H1 (cell line): Measurements from ENCODE around the gene RGS3. TPM values are rescaled to one million over a fixed set of nuclear protein-coding genes. Genes with fewer than 3 reads are reported as not detected.

Source experiments
- CTCF ChIA-PET: fragments of 300-600 bp; sonication (Branson Sonifier 250); formaldehyde crosslinking; loops from one replicate; lab custom pipeline; 2021; ENCODE audit not compliant: partially characterized antibody; lab: Charles Lee
- POLR2A ChIA-PET: fragments of 300-600 bp; sonication (Branson Sonifier 250); formaldehyde crosslinking; loops from one replicate; lab custom pipeline; 2021; ENCODE audit warnings: inconsistent platforms; ENCODE audit not compliant: partially characterized antibody; lab: Charles Lee
- DNase-seq, 2 experiments: peaks; one replicate each; pipeline versions ENCODE4 v3.0.0 to v3.0.0-alpha.2; 2010 to 2022; ENCODE audit warnings: low spot score in 2 of 2, low read depth in 1 of 2, mixed read lengths in 1 of 2
- FAIRE-seq: peaks from 2 replicates; lab custom pipeline; 2011; peaks lifted over from hg19 to GRCh38; lab: Jason Lieb, UNC
- H2AFZ ChIP-seq: 2 replicates; pipeline ENCODE4 v1.8.1; 2012; ENCODE audit warnings: low read length, inconsistent platforms
- H2AK5ac ChIP-seq: 2 replicates; pipeline ENCODE4 v1.6.1; 2013; ENCODE audit warnings: low read depth, low read length
- H2BK120ac ChIP-seq: replicated peaks from 2 replicates; pipeline ENCODE3; 2013; ENCODE audit warnings: low read depth, low read length, inconsistent platforms
- H2BK12ac ChIP-seq: 2 replicates; pipeline ENCODE4 v1.6.1; 2013; ENCODE audit warnings: low read depth, low read length
- H2BK15ac ChIP-seq: 2 replicates; pipeline ENCODE4 v1.6.1; 2013; ENCODE audit warnings: low read length
- H2BK20ac ChIP-seq: 2 replicates; pipeline ENCODE4 v1.6.1; 2013; ENCODE audit warnings: low read length
- H2BK5ac ChIP-seq: 2 replicates; pipeline ENCODE4 v1.6.1; 2013; ENCODE audit warnings: low read depth, low read length
- H3K14ac ChIP-seq: 2 replicates; pipeline ENCODE4 v1.6.1; 2013; ENCODE audit warnings: inconsistent platforms; ENCODE audit not compliant: insufficient read length
- H3K18ac ChIP-seq: 2 replicates; pipeline ENCODE4 v1.6.1; 2013; ENCODE audit warnings: low read length; ENCODE audit errors: extremely low read depth
- H3K23ac ChIP-seq: 2 replicates; pipeline ENCODE4 v1.6.1; 2013; ENCODE audit warnings: inconsistent platforms; ENCODE audit not compliant: insufficient read length
- H3K23me2 ChIP-seq: 2 replicates; pipeline ENCODE4 v1.6.1; 2013; ENCODE audit warnings: low read depth, low read length
- H3K27ac ChIP-seq: 2 replicates; pipeline ENCODE4 v1.6.1; 2011; ENCODE audit warnings: low read depth, low read length, inconsistent platforms
- H3K27me3 ChIP-seq, 4 experiments: replicated peaks in 1 of 4; 1 replicate in 1 of 4; 2 replicates in 3 of 4; pipeline versions ENCODE4 v1.6.1 to v1.8.1; 2011 to 2013; ENCODE audit warnings: low read length in 3 of 4, mild to moderate bottlenecking in 3 of 4, inconsistent platforms in 2 of 4, mixed read lengths in 2 of 4, moderate library complexity in 1 of 4; ENCODE audit not compliant: control insufficient read depth in 3 of 4, insufficient read depth in 3 of 4; ENCODE audit errors: extremely low read depth in 1 of 4
- H3K36me3 ChIP-seq, 4 experiments: 2 replicates each; pipeline versions ENCODE4 v1.6.1 to v1.8.1; 2011 to 2013; ENCODE audit warnings: mild to moderate bottlenecking in 4 of 4, low read length in 3 of 4, moderate library complexity in 2 of 4, control low read depth in 1 of 4, inconsistent platforms in 1 of 4; ENCODE audit not compliant: insufficient read depth in 4 of 4, control insufficient read depth in 2 of 4
- H3K4ac ChIP-seq: replicated peaks from 2 replicates; pipeline ENCODE3; 2013; ENCODE audit warnings: low read length, low read depth, mixed read lengths, inconsistent platforms; ENCODE audit not compliant: insufficient read length
- H3K4me1 ChIP-seq, 4 experiments: replicated peaks in 1 of 4; 1 replicate in 1 of 4; 2 replicates in 3 of 4; pipeline versions ENCODE4 v1.6.1 to v1.8.1; 2011 to 2013; ENCODE audit warnings: low read length in 3 of 4, inconsistent platforms in 2 of 4, mixed read lengths in 1 of 4; ENCODE audit not compliant: insufficient read depth in 4 of 4, control insufficient read depth in 3 of 4
- H3K4me2 ChIP-seq, 2 experiments: 2 replicates each; pipeline versions ENCODE4 v1.6.1 to v1.8.1; 2011 to 2013; ENCODE audit warnings: low read depth in 2 of 2, low read length in 2 of 2, control low read depth in 1 of 2, inconsistent platforms in 1 of 2, mild to moderate bottlenecking in 1 of 2; ENCODE audit not compliant: insufficient read depth in 1 of 2
- H3K4me3 ChIP-seq, 4 experiments: fragments of 200-600, 300-600 bp in 1 of 4; sonication (generic), shearing (Covaris generic), sonication (Bioruptor Twin) in 1 of 4; 2 replicates each; pipeline versions ENCODE4 v1.5.1 to v1.8.1; 2011 to 2016; ENCODE audit warnings: low read length in 4 of 4, low read depth in 3 of 4, control low read depth in 2 of 4, inconsistent platforms in 2 of 4, mild to moderate bottlenecking in 2 of 4, mixed read lengths in 1 of 4, moderate library complexity in 1 of 4; ENCODE audit not compliant: insufficient read depth in 2 of 4; ENCODE audit errors: extremely low read depth in 1 of 4
- H3K56ac ChIP-seq: replicated peaks from 2 replicates; pipeline ENCODE3; 2013; ENCODE audit warnings: low read depth, mild to moderate bottlenecking, mixed read lengths, low read length, inconsistent platforms; ENCODE audit not compliant: insufficient read length
- H3K79me1 ChIP-seq: 2 replicates; pipeline ENCODE4 v1.6.1; 2013; ENCODE audit warnings: low read depth, low read length, control low read depth
- H3K79me2 ChIP-seq, 2 experiments: 2 replicates each; pipeline versions ENCODE4 v1.6.1 to v1.8.1; 2012 to 2013; ENCODE audit warnings: low read length in 2 of 2, mild to moderate bottlenecking in 2 of 2, inconsistent platforms in 1 of 2; ENCODE audit not compliant: insufficient read depth in 2 of 2, control insufficient read depth in 1 of 2
- H3K9ac ChIP-seq, 4 experiments: replicated peaks in 1 of 4; 1 replicate in 1 of 4; 2 replicates in 3 of 4; pipeline versions ENCODE4 v1.6.1 to v1.8.1; 2011 to 2013; ENCODE audit warnings: low read depth in 3 of 4, low read length in 3 of 4, control low read depth in 2 of 4, mild to moderate bottlenecking in 2 of 4, moderate library complexity in 2 of 4, inconsistent platforms in 1 of 4; ENCODE audit errors: extremely low read depth in 1 of 4
- H3K9me3 ChIP-seq, 2 experiments: 2 replicates each; pipeline versions ENCODE4 v1.6.1 to v1.8.1; 2012 to 2013; ENCODE audit warnings: mild to moderate bottlenecking in 2 of 2, moderate library complexity in 2 of 2, control low read depth in 1 of 2, inconsistent platforms in 1 of 2, low read depth in 1 of 2, low read length in 1 of 2, mixed read lengths in 1 of 2; ENCODE audit not compliant: insufficient read depth in 2 of 2
- H4K20me1 ChIP-seq, 2 experiments: replicated peaks in 1 of 2; 2 replicates each; pipeline versions ENCODE3 to v1.8.1; 2011 to 2013; ENCODE audit warnings: inconsistent platforms in 2 of 2, low read length in 2 of 2, mild to moderate bottlenecking in 1 of 2; ENCODE audit not compliant: insufficient read depth in 2 of 2, control insufficient read depth in 1 of 2
- H4K5ac ChIP-seq: 2 replicates; pipeline ENCODE4 v1.6.1; 2013; ENCODE audit warnings: low read length, low read depth, mixed read lengths, inconsistent platforms; ENCODE audit not compliant: insufficient read length
- H4K8ac ChIP-seq: 2 replicates; pipeline ENCODE4 v1.8.0; 2013; ENCODE audit warnings: mild to moderate bottlenecking, moderate library complexity, low read length, inconsistent platforms; ENCODE audit not compliant: insufficient read depth; ENCODE audit errors: extremely low read depth
- H4K91ac ChIP-seq: replicated peaks from 2 replicates; pipeline ENCODE3; 2013; ENCODE audit warnings: low read length, mixed read lengths, inconsistent platforms; ENCODE audit not compliant: insufficient read length
- CREB1 ChIP-seq: IDR thresholded peaks from 2 replicates; pipeline ENCODE4 v1.6.1; 2012; ENCODE audit warnings: inconsistent platforms
- CTCF ChIP-seq, 3 experiments: IDR thresholded peaks; 1 replicate in 2 of 3; 2 replicates in 1 of 3; pipeline versions ENCODE4 v1.5.1 to v1.6.1; 2011; ENCODE audit warnings: low read length in 3 of 3, mild to moderate bottlenecking in 3 of 3, inconsistent platforms in 2 of 3, low read depth in 1 of 3, moderate library complexity in 1 of 3; ENCODE audit not compliant: insufficient read depth in 1 of 3; ENCODE audit errors: control extremely low read depth in 1 of 3
- GTF2F1 ChIP-seq: IDR thresholded peaks from 2 replicates; pipeline ENCODE4 v1.6.1; 2012; ENCODE audit warnings: low read depth, low read length, improper control_type of control experiment, borderline replicate concordance
- HDAC2 ChIP-seq, 2 experiments: fragments of 300-600 bp in 1 of 2; sonication (generic) in 1 of 2; IDR thresholded peaks; 2 replicates each; pipeline ENCODE4 v1.6.1; 2011 to 2012; ENCODE audit warnings: low read depth in 2 of 2, low read length in 2 of 2, mild to moderate bottlenecking in 2 of 2, moderate library complexity in 2 of 2, borderline replicate concordance in 1 of 2, inconsistent platforms in 1 of 2
- KDM5A ChIP-seq: fragments of 200-600 bp; IDR thresholded peaks from 2 replicates; pipeline ENCODE4 v1.7.1; 2012; ENCODE audit warnings: mild to moderate bottlenecking, low read length, inconsistent platforms, mixed read lengths
- POLR2A ChIP-seq, 2 experiments: IDR thresholded peaks; 1 replicate in 1 of 2; 2 replicates in 1 of 2; pipeline ENCODE4 v1.6.1; 2011; ENCODE audit warnings: low read depth in 2 of 2, low read length in 2 of 2, mild to moderate bottlenecking in 2 of 2; ENCODE audit errors: control extremely low read depth in 1 of 2
- SAP30 ChIP-seq: fragments of 300-600 bp; sonication (generic); IDR thresholded peaks from 2 replicates; pipeline ENCODE4 v1.7.1; 2012; ENCODE audit warnings: low read length, moderate library complexity, mild to moderate bottlenecking, inconsistent platforms; ENCODE audit not compliant: insufficient read depth, insufficient replicate concordance
- SIRT6 ChIP-seq: IDR thresholded peaks from one replicate; pipeline ENCODE4 v1.7.1; 2012; ENCODE audit warnings: low read length, inconsistent platforms
- SP1 ChIP-seq: IDR thresholded peaks from 2 replicates; pipeline ENCODE4 v1.6.1; 2011; ENCODE audit warnings: low read depth, low read length
- TAF7 ChIP-seq: optimal IDR thresholded peaks from 2 replicates; pipeline ENCODE3; 2011; ENCODE audit warnings: low read depth, mild to moderate bottlenecking, inconsistent platforms, low read length, moderate library complexity, borderline replicate concordance
- YY1 ChIP-seq: IDR thresholded peaks from 2 replicates; pipeline ENCODE4 v1.6.1; 2011; ENCODE audit warnings: low read depth, mild to moderate bottlenecking, low read length
- WGBS, 2 experiments: shearing (Covaris generic) in 1 of 2; methylation state at CpG; one replicate each; pipeline versions ENCODE4 v1.1.6 to v1.1.7; 2013 to 2015; ENCODE audit warnings: low lambda C conversion rate in 2 of 2, mixed read lengths in 2 of 2, inconsistent platforms in 1 of 2, low coverage in 1 of 2, missing lambda C conversion rate in 1 of 2; ENCODE audit not compliant: insufficient replicate concordance in 2 of 2, insufficient coverage in 1 of 2, insufficient read length in 1 of 2; ENCODE audit errors: extremely low coverage in 1 of 2, missing lambda C conversion rate in 1 of 2; 5-methylcytosine and 5-hydroxymethylcytosine counted together
- polyA plus RNA-seq, 7 experiments: library from polyadenylated mRNA; depleted of rRNA in 3 of 7; stranded (reverse) in 5 of 7; unstranded in 2 of 7; fragments of >200 nt in 5 of 7; fragments of 200-250 nt in 2 of 7; gene quantifications; 1 replicate in 5 of 7; 2 replicates in 1 of 7; 4 replicates in 1 of 7; pipeline versions ENCODE4 v1.2.1 to v1.2.3, GENCODE V29; 2011 to 2013; ENCODE audit warnings: missing spikeins in 2 of 7, mixed read lengths in 2 of 7
- total RNA-seq: library from RNA; stranded (reverse); fragmentation: NEBNext Ultra II Directional; extraction: Animal tissue kit (Norgen Biotek cat#: 25700); gene quantifications from 2 replicates; pipeline ENCODE4 v1.2.1, GENCODE V29; 2021

Gene RGS3
- total and polyA plus RNA-seq, 2 of the 8 experiments (the other 6 are each of a cell fraction or from before 2014, with no cell fraction given), result 12.6 to 18.2 TPM

GRCh38 chr9:113436728-113437515 lies 26.6 kb upstream of the RGS3 start:
- POLR2A ChIA-PET, result no interaction called here
- Histone ChIP-seq H3K4me1 (no peaks in the 10 kb centered on the region), H3K14ac (no peak overlapping the region), H3K23ac (no peak overlapping the region), H3K56ac (no peak overlapping the region), H3K79me1 (no peaks in the 10 kb centered on the region), H3K4me3 (no peak overlapping the region), H3K18ac (no peak overlapping the region), H3K4ac (no peak overlapping the region), H3K36me3 (no peaks in the 10 kb centered on the region), H2BK12ac (no peak overlapping the region), H3K23me2 (no peaks in the 10 kb centered on the region), H4K5ac (no peak overlapping the region), H3K9ac (no peak overlapping the region), H3K27ac (no peak overlapping the region), H3K27me3 (no peaks in the 10 kb centered on the region), H4K91ac (no peak overlapping the region), H4K20me1 (no peaks in the 10 kb centered on the region), H3K4me2 (no peak overlapping the region), H2AFZ (no peak overlapping the region), H2BK20ac (no peak overlapping the region), H2BK5ac (no peak overlapping the region), H2BK15ac (no peak overlapping the region), H2AK5ac (no peak overlapping the region), H2BK120ac (no peak overlapping the region), H3K9me3 (peaks cover 0 to 2% of the 10 kb centered on the region in 2 experiments; a peak in 1 of 4 replicates), H4K8ac (no peak overlapping the region), H3K79me2 (no peaks in the 10 kb centered on the region)
- DNase-seq (no peak), FAIRE-seq (no peak)
- 84% methylated on average over 4 of the region's 4 CpGs; no CpG with 5 or more reads in 1 of the 2 experiments for WGBS, 2 experiments
- CTCF ChIA-PET, result interaction anchor here (0.6 kb wide), 1 partner anchor 29 kb away, joined by 3 read pairs; no protein-coding TSS in a partner anchor
- TF ChIP-seq TAF7, result no peak
- TF ChIP-seq SIRT6, result no peak
- TF ChIP-seq SP1, result no peak
- no peak for TF ChIP-seq YY1
- no peak for TF ChIP-seq HDAC2 (IDR thresholded peaks at IDR 0.05; ENCODE audit: borderline replicate concordance in 1 of 2, low read depth in 2 of 2, low read length in 2 of 2)
- no peak for TF ChIP-seq SAP30
- TF ChIP-seq GTF2F1, result no peak
- TF ChIP-seq POLR2A (IDR thresholded peaks at IDR 0.05; ENCODE audit: control extremely low read depth in 1 of 2, low read depth in 2 of 2, low read length in 2 of 2), result no peak
- no peak for TF ChIP-seq KDM5A
- no peak for TF ChIP-seq CTCF (IDR thresholded peaks at IDR 0.05; ENCODE audit: control extremely low read depth in 1 of 3, insufficient read depth in 1 of 3, low read depth in 1 of 3, low read length in 3 of 3)
- TF ChIP-seq CREB1, result no peak
